Measurements from ENCODE around the gene SOX10.

SOX10 gene

GRCh38 chr22:38016182-38017151 lies 32.1 kb upstream of the SOX10 start:
- no peak for DNase-seq

GRCh38 chr22:38014083-38014482 lies 29.7 kb upstream of the SOX10 start:
- DNase-seq, result no peak

- DNase-seq, result no peak
These were observed 28.3 kb upstream of the SOX10 start for GRCh38 chr22:38012604-38013072.

- DNase-seq, result no peak
These were observed 24.8 kb upstream of the SOX10 start for GRCh38 chr22:38009000-38009806.

- no peak for DNase-seq
These were observed 23.1 kb upstream of the SOX10 start for GRCh38 chr22:38007330-38007902.

- no peak for DNase-seq
These were observed 22.6 kb upstream of the SOX10 start for GRCh38 chr22:38006906-38007305.

GRCh38 chr22:38005943-38006342 lies 21.6 kb upstream of the SOX10 start:
- DNase-seq, result no peak

- no peak for DNase-seq
These were observed 15.4 kb upstream of the SOX10 start for GRCh38 chr22:37999640-38000272.

- DNase-seq, result no peak
These were observed 14.9 kb upstream of the SOX10 start for GRCh38 chr22:37999236-37999635.

GRCh38 chr22:37998543-37998942 lies 14.2 kb upstream of the SOX10 start:
- no peak for DNase-seq

- DNase-seq, result no peak
These were observed 12.3 kb upstream of the SOX10 start for GRCh38 chr22:37996515-37997246.

- DNase-seq, result no peak
These were observed 11.7 kb upstream of the SOX10 start for GRCh38 chr22:37996079-37996478.

- DNase-seq, result no peak
These were observed 11.1 kb upstream of the SOX10 start for GRCh38 chr22:37995460-37995859.

GRCh38 chr22:37994982-37995381 lies 10.6 kb upstream of the SOX10 start:
- no peak for DNase-seq

- DNase-seq, result no peak
These were observed 9.7 kb upstream of the SOX10 start for GRCh38 chr22:37994049-37994448.

- DNase-seq, result no peak
These were observed 7.5 kb upstream of the SOX10 start for GRCh38 chr22:37991731-37992442.

GRCh38 chr22:37990862-37991261 lies 6.5 kb upstream of the SOX10 start:
- DNase-seq, result no peak

GRCh38 chr22:37990301-37990700 lies 5.9 kb upstream of the SOX10 start:
- no peak for DNase-seq

GRCh38 chr22:37989146-37990045 lies 5.0 kb upstream of the SOX10 start:
- no peak for DNase-seq

GRCh38 chr22:37986371-37986770 lies 2.0 kb upstream of the SOX10 start:
- DNase-seq, result no peak

Data from stimulated activated naive CD4-positive, alpha-beta T cell (primary cell).